Activated T-helper 1 cell treated with Interleukin-2 at 50 U/mL for 16 hours (primary cell): ENCODE measurements around the gene DMRTC1.
"Not testable (repeated sequence)": the region's sequence is repeated elsewhere in the genome, so short reads cannot be mapped to it uniquely, and the experiment has no call there.

Experiments used
- DNase-seq: peaks from one replicate; pipeline ENCODE4 v3.0.0-alpha.2; 2020; ENCODE audit warnings: low read depth

Gene DMRTC1

GRCh38 chrX:72943819-72944169, at the start of gene DMRTC1:
DMRTC1 (minus strand) TSS chrX:72943837; CDS start chrX:72875694, 68,143 bp downstream.
- not testable (repeated sequence) for DNase-seq

GRCh38 chrX:72980894-72981469, 37.3 kb upstream of the DMRTC1 start:
- DNase-seq = not testable (repeated sequence)

GRCh38 chrX:72974885-72975284, 31.2 kb upstream of the DMRTC1 start:
- not testable (repeated sequence) for DNase-seq

GRCh38 chrX:72971859-72972258, 28.2 kb upstream of the DMRTC1 start:
- DNase-seq = not testable (repeated sequence)

- DNase-seq = not testable (repeated sequence)
Measured at GRCh38 chrX:72959971-72960370, 16.3 kb upstream of the DMRTC1 start.

GRCh38 chrX:72943035-72943818, 410 bp downstream of the DMRTC1 start:
- DNase-seq = not testable (repeated sequence)

- not testable (repeated sequence) for DNase-seq
Measured at GRCh38 chrX:72942272-72942671, 1.4 kb downstream of the DMRTC1 start.

- DNase-seq = not testable (repeated sequence)
Measured at GRCh38 chrX:72937906-72938305, 5.7 kb downstream of the DMRTC1 start, which contains the start of gene FAM236A. FAM236A (plus strand) TSS chrX:72938206; CDS start chrX:72938263, 57 bp downstream.

- not testable (repeated sequence) for DNase-seq
Measured at GRCh38 chrX:72936882-72937455, 6.7 kb downstream of the DMRTC1 start.

GRCh38 chrX:72936455-72936854, 7.2 kb downstream of the DMRTC1 start:
- DNase-seq = not testable (repeated sequence)

- DNase-seq = not testable (repeated sequence)
Measured at GRCh38 chrX:72932283-72932682, 11.4 kb downstream of the DMRTC1 start.

GRCh38 chrX:72916096-72916495, 27.5 kb downstream of the DMRTC1 start:
- DNase-seq = not testable (repeated sequence)

- not testable (repeated sequence) for DNase-seq
Measured at GRCh38 chrX:72912315-72912714, 31.3 kb downstream of the DMRTC1 start, which contains the start of gene FAM236C. FAM236C (plus strand) TSS chrX:72912615; CDS start chrX:72912715, 100 bp downstream.

- DNase-seq = not testable (repeated sequence)
Measured at GRCh38 chrX:72889740-72890139, 53.9 kb downstream of the DMRTC1 start.

GRCh38 chrX:72882898-72883297, 60.7 kb downstream of the DMRTC1 start:
- DNase-seq = not testable (repeated sequence)

GRCh38 chrX:72837532-72837931, 106.1 kb downstream of the DMRTC1 start:
- not testable (repeated sequence) for DNase-seq

- DNase-seq = not testable (repeated sequence)
Measured at GRCh38 chrX:72830701-72831100, 112.9 kb downstream of the DMRTC1 start.
